GM23338 (cell line): ENCODE results near the gene UBE2H. TPM values are rescaled to one million over a fixed set of nuclear protein-coding genes. Genes with fewer than 3 reads are reported as not detected.
A peak's percentile ranks its signal among the peaks of the same experiment; 100 is the strongest.

Experiments
- ATAC-seq: fragments of 200-7000 bp; cut with Tn5 transposase; 3 replicates; pipeline ENCODE4 v1.9.1; 2020
- DNase-seq: peaks from one replicate; pipeline ENCODE4 v3.0.0-alpha.2; 2015; ENCODE audit warnings: low spot score
- H2AFZ ChIP-seq: fragments of 200-600 bp; sonication (generic); 2 replicates; pipeline ENCODE4 v1.8.0; 2016; ENCODE audit warnings: antibody characterized with exemption, mild to moderate bottlenecking, moderate library complexity
- H3F3A ChIP-seq: fragments of 200-600 bp; sonication (generic); replicated peaks from 2 replicates; pipeline ENCODE4 v1.8.0; 2017; ENCODE audit warnings: antibody characterized with exemption, mixed run types, low read depth
- H3K27ac ChIP-seq: fragments of 200-600 bp; sonication (generic); 2 replicates; pipeline ENCODE4 v1.6.1; 2016; ENCODE audit warnings: low read depth
- H3K27me3 ChIP-seq: fragments of 200-600 bp; sonication (generic); 2 replicates; pipeline ENCODE4 v1.8.0; 2016; ENCODE audit warnings: mild to moderate bottlenecking, mixed run types, moderate library complexity; ENCODE audit not compliant: insufficient read depth
- H3K36me3 ChIP-seq: fragments of 200-600 bp; sonication (generic); 2 replicates; pipeline ENCODE4 v1.8.0; 2016; ENCODE audit warnings: mild to moderate bottlenecking; ENCODE audit not compliant: insufficient read depth
- H3K4me1 ChIP-seq: fragments of 200-600 bp; sonication (generic); 2 replicates; pipeline ENCODE4 v1.8.0; 2016; ENCODE audit warnings: mild to moderate bottlenecking, moderate library complexity; ENCODE audit not compliant: insufficient read depth
- H3K4me2 ChIP-seq: fragments of 200-600 bp; sonication (generic); 2 replicates; pipeline ENCODE4 v1.7.1; 2017; ENCODE audit warnings: mixed run types
- H3K4me3 ChIP-seq: fragments of 200-600 bp; sonication (generic); 2 replicates; pipeline ENCODE4 v1.6.1; 2016; ENCODE audit warnings: mixed run types
- H3K79me2 ChIP-seq: fragments of 200-600 bp; sonication (generic); replicated peaks from 2 replicates; pipeline ENCODE4 v1.8.0; 2017; ENCODE audit warnings: mild to moderate bottlenecking; ENCODE audit not compliant: insufficient read depth
- H3K9me2 ChIP-seq: fragments of 200-600 bp; sonication (generic); 2 replicates; pipeline ENCODE4 v1.8.0; 2017; ENCODE audit not compliant: insufficient read depth
- H4K20me1 ChIP-seq: fragments of 200-600 bp; sonication (generic); replicated peaks from 2 replicates; pipeline ENCODE4 v1.8.0; 2017; ENCODE audit warnings: mild to moderate bottlenecking; ENCODE audit not compliant: insufficient read depth
- H3K27ac Mint-ChIP-seq: 2 replicates; pipeline ENCODE4 v1.8.0; 2020; ENCODE audit warnings: inconsistent platforms, mild to moderate bottlenecking, moderate library complexity, mixed read lengths
- H3K27me3 Mint-ChIP-seq: 3 replicates; pipeline ENCODE4 v1.8.0; 2022; ENCODE audit warnings: low read depth, mild to moderate bottlenecking, moderate library complexity, mixed read lengths, inconsistent platforms; ENCODE audit not compliant: insufficient read depth, poor library complexity
- H3K36me3 Mint-ChIP-seq: 3 replicates; pipeline ENCODE4 v1.8.0; 2021; ENCODE audit warnings: low read depth, mild to moderate bottlenecking, inconsistent platforms, moderate library complexity, mixed read lengths
- H3K4me1 Mint-ChIP-seq: 3 replicates; pipeline ENCODE4 v1.8.0; 2020; ENCODE audit warnings: mild to moderate bottlenecking, inconsistent platforms, mixed read lengths
- H3K4me3 Mint-ChIP-seq: 3 replicates; pipeline ENCODE4 v1.8.0; 2021; ENCODE audit warnings: moderate library complexity, mild to moderate bottlenecking, inconsistent platforms, mixed read lengths
- H3K9me3 Mint-ChIP-seq: 3 replicates; pipeline ENCODE4 v1.8.0; 2020; ENCODE audit warnings: moderate library complexity, mild to moderate bottlenecking, inconsistent platforms, mixed read lengths
- CREB1 ChIP-seq: fragments of 250-450 bp; sonication (Bioruptor Pico); IDR thresholded peaks from 2 replicates; pipeline ENCODE4 v1.5.0; 2020; ENCODE audit warnings: low read depth, mild to moderate bottlenecking, moderate library complexity
- EZH2 ChIP-seq: fragments of 200-600 bp; sonication (generic); IDR thresholded peaks from one replicate; pipeline ENCODE4 v1.8.0; 2017; ENCODE audit warnings: antibody characterized with exemption, mild to moderate bottlenecking, low read depth; ENCODE audit not compliant: unreplicated experiment
- EZH2phosphoT487 ChIP-seq: fragments of 200-600 bp; sonication (generic); IDR thresholded peaks from one replicate; pipeline ENCODE4 v1.8.1; 2018; ENCODE audit warnings: antibody characterized with exemption; ENCODE audit not compliant: unreplicated experiment
- JUNB ChIP-seq: IDR thresholded peaks from one replicate; pipeline ENCODE4 v1.6.1; 2016; ENCODE audit warnings: antibody characterized with exemption; ENCODE audit not compliant: unreplicated experiment
- NANOG ChIP-seq: IDR thresholded peaks from 2 replicates; pipeline ENCODE4 v1.6.1; 2016; ENCODE audit warnings: antibody characterized with exemption, borderline replicate concordance
- POLR2AphosphoS5 ChIP-seq: IDR thresholded peaks from 2 replicates; pipeline ENCODE4 v1.6.1; 2016; ENCODE audit warnings: antibody characterized with exemption, low read depth
- REST ChIP-seq: IDR thresholded peaks from one replicate; pipeline ENCODE4 v1.6.1; 2018; ENCODE audit warnings: antibody characterized with exemption; ENCODE audit not compliant: unreplicated experiment
- STAT1 ChIP-seq: IDR thresholded peaks from one replicate; pipeline ENCODE4 v1.6.1; 2016; ENCODE audit warnings: antibody characterized with exemption; ENCODE audit not compliant: unreplicated experiment
- ZNF114 ChIP-seq: fragments of 250-450 bp; sonication (Bioruptor Pico); IDR thresholded peaks from 2 replicates; pipeline ENCODE4 v1.5.0; 2020; ENCODE audit warnings: mild to moderate bottlenecking, moderate library complexity
- ZNF331 ChIP-seq: fragments of 250-450 bp; sonication (Bioruptor Pico); IDR thresholded peaks from 2 replicates; pipeline ENCODE4 v1.5.0; 2020; ENCODE audit warnings: low read depth, mild to moderate bottlenecking, moderate library complexity
- polyA plus RNA-seq: library from polyadenylated mRNA; unstranded; fragments of >200 nt; fragmentation: Nextera tagmentation; extraction: Ambion mirVana; gene quantifications from 2 replicates; pipeline ENCODE4 v1.2.1, GENCODE V29; 2016
- total RNA-seq: library from RNA; depleted of rRNA; stranded (reverse); fragments of >200 nt; shearing (Covaris generic); gene quantifications from 2 replicates; pipeline ENCODE4 v1.2.3, GENCODE V29; 2014
- TF ChIP-seq, protein P1 (sequence below), 2 experiments: fragments of 200-600 bp in 1 of 2; sonication (generic) in 1 of 2; conservative IDR thresholded peaks; 2 replicates each; pipeline versions ENCODE4 v1.5.1 to v1.6.1; 2016 to 2017; ENCODE audit warnings: antibody characterized with exemption in 2 of 2, low read depth in 2 of 2, mild to moderate bottlenecking in 2 of 2, moderate library complexity in 1 of 2

Gene UBE2H
- total and polyA plus RNA-seq, 2 experiments from 2014 or later = 40.8 to 86.5 TPM

DNA sequence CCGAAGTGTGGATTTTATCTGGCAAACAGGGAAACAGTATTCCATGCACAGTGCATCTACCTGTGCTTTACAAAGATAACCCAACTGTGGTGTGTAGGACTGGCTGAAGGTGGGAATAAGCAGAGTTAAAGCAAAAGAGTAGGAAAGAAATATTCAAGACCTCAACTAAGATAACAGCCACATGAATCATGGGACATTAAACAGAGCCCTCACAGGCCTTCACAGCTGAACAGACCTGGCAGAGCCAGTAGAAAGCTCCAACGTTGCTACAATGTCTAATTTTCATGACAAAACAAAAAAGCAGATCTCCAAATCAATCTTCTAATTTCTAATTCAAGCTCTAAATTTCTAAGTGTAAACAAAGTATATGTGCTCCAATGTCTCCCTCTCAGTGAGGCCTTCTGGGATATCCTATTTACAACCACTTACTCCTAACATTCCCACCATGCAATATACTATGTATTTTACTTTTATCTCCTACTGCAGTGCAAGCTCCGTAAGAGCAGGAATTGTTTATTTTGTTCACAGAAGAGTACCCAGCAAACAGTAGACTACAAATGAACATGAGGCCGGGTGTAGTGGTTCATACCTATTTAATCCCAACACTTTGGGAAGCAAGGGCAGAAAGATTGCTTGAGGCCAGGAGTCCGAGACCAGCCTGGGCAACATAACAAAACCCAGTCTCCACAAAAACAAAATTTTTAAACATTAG, 63.5 kb downstream of the UBE2H start:
- Histone ChIP-seq H2AFZ (no peak overlapping the region), H3K27me3 (no peaks in the 10 kb centered on the region), H3K27ac (peak overlapping the region; percentile 40; the same call in 1 of the 2 replicates), H3K4me3 (no peak overlapping the region), H3K36me3 (no peaks in the 10 kb centered on the region; the same call in 1 of the 2 replicates), H3K9me2 (no peaks in the 10 kb centered on the region), H3K4me1 (no peaks in the 10 kb centered on the region), H3K79me2 (peaks cover 84% of the 10 kb centered on the region), H4K20me1 (peaks cover 18% of the 10 kb centered on the region; the same call in 1 of the 2 replicates), H3K4me2 (no peak overlapping the region), H3F3A (no peaks in the 10 kb centered on the region)
- TF ChIP-seq POLR2AphosphoS5 = no peak
- no peak for TF ChIP-seq EZH2phosphoT487
- no peak for TF ChIP-seq STAT1
- no peak for TF ChIP-seq EZH2
- TF ChIP-seq ZNF114 (CRISPR knock-in tag) = no peak
- no peak for TF ChIP-seq CREB1 (CRISPR knock-in tag)
- TF ChIP-seq ZNF331 (CRISPR knock-in tag) = no peak
- TF ChIP-seq, protein P1, sequence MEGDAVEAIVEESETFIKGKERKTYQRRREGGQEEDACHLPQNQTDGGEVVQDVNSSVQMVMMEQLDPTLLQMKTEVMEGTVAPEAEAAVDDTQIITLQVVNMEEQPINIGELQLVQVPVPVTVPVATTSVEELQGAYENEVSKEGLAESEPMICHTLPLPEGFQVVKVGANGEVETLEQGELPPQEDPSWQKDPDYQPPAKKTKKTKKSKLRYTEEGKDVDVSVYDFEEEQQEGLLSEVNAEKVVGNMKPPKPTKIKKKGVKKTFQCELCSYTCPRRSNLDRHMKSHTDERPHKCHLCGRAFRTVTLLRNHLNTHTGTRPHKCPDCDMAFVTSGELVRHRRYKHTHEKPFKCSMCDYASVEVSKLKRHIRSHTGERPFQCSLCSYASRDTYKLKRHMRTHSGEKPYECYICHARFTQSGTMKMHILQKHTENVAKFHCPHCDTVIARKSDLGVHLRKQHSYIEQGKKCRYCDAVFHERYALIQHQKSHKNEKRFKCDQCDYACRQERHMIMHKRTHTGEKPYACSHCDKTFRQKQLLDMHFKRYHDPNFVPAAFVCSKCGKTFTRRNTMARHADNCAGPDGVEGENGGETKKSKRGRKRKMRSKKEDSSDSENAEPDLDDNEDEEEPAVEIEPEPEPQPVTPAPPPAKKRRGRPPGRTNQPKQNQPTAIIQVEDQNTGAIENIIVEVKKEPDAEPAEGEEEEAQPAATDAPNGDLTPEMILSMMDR (conservative IDR thresholded peaks at IDR 0.05; ENCODE audit: low read depth in 2 of 2) = no peak
- no peak for TF ChIP-seq JUNB
- no peak for TF ChIP-seq NANOG
- no peak for TF ChIP-seq REST
- Mint-ChIP-seq H3K9me3 (no peaks in the 10 kb centered on the region), H3K4me3 (no peak overlapping the region), H3K27me3 (peaks cover 2% of the 10 kb centered on the region), H3K36me3 (peaks cover 3% of the 10 kb centered on the region; the same call in 1 of the 3 replicates), H3K27ac (peak overlapping the region; percentile 68), H3K4me1 (peaks cover 15% of the 10 kb centered on the region)
- ATAC-seq (no peak), DNase-seq (no peak)
